Activated T-helper 9 cell treated with anti-CD3 and anti-CD28 coated beads, Interleukin-2, amount 50 U/mL, for 16 hours (primary cell): Measurements from ENCODE around the gene PCAT7.
"Not testable (repeated sequence)": the region's sequence is repeated elsewhere in the genome, so short reads cannot be mapped to it uniquely, and the experiment has no call there.

Source experiments
- DNase-seq: peaks from one replicate; pipeline ENCODE4 v3.0.0-alpha.2; 2020; ENCODE audit warnings: low read depth

Gene PCAT7

DNA sequence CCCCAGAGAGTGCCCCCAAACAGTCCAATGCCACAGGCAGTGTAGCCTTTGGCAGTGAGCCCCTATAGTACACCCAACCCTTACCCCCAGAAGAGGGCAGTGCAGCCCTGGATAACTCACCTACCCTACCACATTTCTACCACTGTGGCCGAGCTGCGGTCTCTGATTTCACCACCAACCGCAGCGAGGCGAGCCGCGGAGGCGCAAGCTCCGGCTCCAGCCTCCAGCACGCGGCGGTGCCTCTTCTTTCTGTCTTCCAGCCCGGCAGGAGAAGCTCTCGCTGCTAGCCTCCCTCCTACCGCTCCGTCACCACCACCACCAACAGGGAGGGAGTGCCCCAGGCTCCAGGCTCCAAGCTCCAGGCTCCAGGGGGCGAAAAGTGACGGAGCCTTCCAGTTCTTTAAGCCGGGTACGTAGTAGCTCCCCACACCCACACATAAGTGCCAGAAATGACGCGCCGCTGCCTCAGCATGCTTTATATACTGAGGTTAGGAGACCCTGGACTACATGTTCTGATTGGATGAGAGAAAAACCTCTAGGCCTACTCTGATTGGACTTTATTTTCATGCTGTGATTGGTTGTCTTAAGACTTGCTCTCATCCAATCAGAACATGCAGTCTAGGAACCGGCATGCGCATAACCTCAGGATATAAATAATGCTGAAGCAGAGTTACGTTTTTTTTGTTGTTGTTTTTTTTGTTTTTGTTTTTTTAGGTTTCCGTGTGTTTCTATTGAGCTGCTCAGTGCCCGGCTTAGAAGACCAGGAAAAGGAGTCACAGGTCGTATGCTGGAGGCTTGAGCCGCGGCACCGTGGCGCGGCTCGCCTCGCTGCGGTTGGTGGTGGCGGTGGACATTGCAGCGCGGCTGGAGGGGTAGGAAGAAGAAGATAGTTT lies at the start of gene PCAT7:
Gene PCAT7 (plus strand): TSS at position 645 of the 893 bp plus-strand sequence.
- no peak for DNase-seq

DNA sequence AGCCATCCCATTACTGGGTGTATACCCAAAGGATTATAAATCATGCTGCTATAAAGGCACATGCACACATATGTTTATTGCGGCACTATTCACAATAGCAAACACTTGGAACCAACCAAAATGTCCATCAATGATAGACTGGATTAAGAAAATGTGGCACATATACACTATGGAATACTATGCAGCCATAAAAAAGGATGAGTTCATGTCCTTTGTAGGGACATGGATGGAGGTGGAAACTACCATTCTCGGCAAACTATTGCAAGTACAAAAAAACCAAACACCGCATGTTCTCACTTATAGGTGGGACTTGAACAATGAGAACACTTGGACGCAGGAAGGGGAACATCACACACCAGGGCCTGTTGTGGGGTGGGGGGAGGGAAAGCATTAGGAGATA lies 48.5 kb upstream of the PCAT7 start:
- DNase-seq: not testable (repeated sequence)

DNA sequence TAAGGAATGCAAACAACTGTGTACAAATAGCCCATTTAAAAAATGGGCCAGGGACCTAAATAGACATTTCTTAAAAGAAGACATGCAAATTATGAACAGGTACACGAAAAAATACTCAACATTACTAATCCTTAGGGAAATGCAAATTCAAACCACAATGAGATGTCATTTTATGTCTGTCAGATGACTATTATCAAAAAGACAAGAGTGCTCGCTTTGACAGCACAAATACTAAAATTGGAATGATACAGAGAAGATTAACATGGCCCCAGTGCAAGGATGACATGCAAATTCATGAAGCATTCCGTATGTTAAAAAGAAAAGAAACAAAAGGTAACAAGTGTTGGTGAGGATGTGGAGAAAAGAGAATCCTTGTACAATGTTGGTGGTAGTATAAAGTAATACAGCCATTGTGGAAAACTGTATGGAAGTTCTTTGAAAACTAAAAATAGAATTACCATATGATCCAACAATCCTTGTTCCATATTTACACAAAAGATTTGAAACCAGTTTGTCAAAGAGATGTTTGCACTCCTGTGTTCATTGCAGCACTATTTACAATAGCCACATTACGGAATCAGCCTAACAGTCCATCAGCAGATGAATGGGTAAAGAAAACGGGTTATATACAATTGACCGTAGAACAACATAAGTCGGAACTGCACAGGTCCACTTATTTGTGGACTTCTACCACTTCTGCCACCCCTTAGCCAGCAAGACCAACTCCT lies 47.2 kb upstream of the PCAT7 start:
- DNase-seq: no peak

DNA sequence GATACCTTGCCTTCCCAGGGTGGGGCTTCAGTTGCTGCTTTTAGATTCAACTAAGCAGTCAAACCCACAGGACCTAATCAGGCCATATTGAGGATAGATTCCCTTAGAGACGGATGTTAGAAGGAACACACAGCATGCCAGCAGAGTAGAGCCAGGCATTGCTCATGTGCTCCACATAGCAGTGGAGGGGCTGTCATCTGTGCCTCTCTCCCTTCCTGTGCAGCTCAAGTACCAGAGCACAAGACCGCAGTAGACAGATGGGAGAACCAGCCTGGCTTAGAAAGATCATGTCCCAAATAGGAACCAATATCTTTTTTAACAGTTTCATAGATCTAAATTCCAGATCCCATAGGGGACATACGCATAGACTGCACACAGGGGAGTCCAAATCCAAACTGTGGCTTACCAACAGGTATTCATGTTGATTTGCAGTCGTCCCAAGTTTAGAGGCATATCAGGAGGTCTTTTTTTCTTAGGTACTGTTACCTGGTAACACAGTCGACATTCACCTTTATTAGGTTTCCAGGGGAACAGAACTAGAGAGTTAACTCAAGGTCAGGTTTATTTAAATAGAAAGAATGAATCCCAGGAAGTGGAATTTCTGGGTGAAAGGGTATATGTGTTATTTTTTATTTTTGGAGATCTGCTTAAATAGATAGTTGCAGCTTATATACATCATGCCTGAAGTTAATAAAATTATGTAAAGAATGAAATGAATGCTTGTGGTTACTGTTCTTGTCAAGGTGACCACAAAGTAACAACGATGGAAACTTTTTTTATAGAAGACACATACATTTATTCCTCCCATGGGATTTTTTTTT lies 43.5 kb upstream of the PCAT7 start:
- no peak for DNase-seq

DNA sequence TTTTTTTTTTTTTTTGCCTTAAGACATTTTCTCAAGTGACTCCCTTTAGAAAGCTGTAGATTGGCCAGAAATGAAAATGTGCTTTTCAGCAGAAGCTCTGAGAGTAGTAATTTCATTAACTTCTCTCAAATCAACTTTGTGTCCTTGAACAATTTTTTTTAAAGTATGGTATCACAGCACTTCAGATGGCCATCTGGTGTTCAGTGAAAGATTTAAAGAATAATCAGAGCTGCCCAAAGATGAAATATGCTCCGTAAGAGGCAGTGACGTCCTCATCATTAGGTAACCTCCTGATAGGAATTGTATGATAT lies 43.0 kb upstream of the PCAT7 start:
- DNase-seq: no peak

DNA sequence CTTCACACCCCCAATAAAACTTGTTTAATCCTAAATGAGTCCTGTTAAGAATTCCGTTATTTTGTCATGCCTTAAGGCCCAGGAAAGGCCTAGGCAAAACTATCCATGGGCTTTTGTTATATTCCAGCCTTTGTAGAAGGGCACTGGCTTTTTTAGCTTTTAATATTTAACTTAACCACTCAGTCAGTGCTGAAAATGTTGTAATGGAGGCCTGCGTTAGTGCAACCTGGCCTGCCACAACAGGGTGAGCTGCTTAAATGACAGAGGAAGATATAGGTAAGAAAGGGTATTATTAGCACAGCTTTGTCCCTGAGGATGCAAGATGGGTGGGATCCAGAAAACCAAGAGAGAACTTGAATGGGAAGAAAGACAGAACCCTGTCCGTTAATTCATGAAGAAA lies 40.2 kb upstream of the PCAT7 start:
- DNase-seq: no peak

DNA sequence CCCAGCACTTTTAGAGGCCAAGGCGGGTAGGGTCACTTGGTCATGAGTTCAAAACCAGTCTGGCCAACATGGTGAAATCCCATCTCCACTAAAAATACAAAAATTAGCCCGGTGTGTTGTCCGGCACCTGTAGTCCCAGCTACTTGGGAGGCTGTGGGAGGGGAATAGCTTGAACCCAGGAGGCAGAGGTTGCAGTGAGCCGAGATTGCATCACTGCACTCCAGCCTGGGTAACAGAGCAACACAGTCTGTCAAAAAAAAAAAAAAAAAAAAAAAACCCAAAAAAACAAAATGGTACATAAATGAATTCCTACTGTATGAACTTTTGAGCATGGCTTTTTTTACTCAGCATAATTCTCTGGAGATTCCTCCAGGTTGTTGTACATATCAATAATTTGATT lies 37.6 kb upstream of the PCAT7 start:
- DNase-seq: no peak

DNA sequence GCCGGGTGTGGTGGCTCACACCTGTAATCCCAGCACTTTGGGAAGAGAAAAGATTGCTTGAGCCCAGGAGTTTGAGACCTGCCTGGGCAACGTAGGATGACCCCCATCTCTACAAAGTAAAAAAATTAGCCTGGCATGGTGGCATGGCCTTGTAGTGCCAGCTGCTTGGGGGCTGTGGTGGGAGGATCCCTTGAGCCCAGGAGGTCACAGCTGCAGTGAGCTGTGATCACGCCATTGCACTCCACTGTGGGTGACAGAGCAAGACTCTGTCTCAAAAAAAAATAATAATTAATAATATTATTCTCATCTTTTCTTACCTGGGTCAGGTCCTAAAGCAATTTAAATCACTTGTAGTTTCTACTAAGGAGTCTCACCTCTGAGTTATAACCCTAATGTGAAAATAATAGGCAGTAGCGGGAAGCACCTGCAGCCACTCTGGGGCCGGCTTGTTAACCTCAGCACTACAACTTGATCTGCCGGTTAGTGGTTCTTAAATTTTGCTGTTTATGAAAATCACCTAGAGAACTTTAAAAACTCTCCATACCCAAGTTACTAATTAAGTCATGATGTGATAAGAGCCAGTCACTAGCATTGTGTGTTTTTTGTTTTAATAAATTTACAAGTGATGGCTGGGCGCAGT lies 29.4 kb upstream of the PCAT7 start:
- DNase-seq: no peak

DNA sequence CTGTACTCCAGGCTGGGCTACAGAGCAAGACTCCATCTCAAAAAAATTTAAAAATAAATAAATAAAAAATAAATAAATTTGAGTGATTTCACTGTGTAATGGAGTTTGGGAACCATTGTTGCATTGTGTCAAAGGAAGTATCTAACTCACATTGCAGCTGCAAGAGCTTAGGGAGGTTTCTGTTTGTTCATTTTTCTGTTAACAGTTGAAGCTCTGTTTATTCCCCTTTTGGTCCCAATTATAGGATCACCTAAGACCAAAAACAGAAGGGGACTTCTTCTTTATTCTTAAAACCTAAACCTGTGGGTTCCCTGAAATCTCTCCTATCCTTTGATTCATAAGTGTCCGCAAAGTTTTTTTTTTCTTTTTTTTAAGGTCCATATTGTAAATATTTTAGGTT lies 28.6 kb upstream of the PCAT7 start:
- DNase-seq: no peak

DNA sequence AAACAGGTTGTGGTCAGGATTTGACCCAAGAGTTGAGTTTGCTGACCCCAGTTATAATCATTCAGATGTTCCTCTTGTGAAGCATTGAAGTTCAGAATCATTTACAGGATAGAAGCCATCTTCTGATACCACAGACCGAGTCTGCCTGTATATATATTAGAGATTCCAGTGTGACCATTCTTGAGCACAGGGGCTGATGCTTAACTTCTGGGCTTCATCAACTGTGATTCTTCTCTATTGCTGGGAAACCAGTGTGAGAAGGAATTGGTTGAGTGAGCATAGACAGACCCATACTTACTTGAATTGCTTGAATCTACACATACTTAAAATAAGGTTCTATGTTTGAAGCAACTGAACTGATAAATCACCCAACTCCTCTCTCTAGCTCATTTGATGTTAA lies 27.9 kb upstream of the PCAT7 start:
- DNase-seq: no peak

DNA sequence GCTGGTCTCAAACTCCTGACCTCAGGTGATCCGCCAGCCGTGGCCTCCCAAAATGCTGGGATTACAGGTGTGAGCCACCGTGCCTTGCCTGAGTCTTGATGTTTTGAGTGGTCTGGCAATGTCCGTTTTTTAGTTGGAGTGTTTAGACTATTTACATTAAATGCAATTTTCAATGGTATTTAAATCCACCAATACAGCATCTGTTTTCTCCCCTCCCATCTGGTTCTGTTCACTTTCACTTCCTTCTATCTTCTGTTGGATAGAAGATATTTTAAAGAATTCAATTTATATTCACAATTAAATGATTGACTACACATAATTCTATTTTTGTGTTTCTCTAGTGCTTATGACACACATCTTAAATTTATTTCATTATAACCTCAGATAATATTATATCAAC lies 26.0 kb upstream of the PCAT7 start:
- no peak for DNase-seq

DNA sequence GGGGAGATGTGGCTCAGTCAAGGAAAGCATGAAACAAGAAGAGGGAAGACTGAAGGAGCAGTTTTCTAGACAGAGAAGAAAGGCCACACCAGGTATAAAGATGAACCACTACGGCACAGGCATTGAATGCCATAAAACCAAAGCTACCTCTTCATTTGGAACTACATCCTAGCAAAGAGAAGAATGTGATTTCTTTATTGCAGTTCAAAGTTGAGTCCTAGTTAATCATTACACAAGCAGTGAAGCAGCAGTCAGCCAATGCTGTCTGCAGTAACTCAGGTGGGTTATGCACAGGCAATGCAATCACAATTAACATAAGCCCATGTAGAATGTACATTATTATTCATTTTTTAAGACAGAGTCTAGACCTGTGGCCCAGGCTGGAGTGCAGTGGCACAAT lies 21.7 kb upstream of the PCAT7 start:
- no peak for DNase-seq

DNA sequence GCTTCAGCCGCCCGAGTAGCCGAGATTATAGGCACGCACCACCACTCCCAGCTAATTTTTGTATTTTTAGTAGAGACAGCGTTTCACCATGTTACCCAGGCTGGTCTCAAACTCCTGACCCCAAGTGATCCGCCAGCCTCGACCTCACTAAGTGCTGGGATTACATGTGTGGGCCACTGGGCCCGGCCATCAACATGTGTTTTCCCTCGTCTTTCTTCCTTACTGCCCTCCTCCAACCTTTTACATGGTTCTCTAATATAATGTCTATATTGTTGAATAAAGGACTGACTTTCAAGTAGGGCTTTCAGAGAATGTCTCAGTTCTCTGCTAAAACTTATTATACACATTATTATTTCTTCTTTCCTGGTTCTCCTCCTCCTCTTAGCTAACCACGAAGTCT lies 21.3 kb upstream of the PCAT7 start:
- DNase-seq: no peak

DNA sequence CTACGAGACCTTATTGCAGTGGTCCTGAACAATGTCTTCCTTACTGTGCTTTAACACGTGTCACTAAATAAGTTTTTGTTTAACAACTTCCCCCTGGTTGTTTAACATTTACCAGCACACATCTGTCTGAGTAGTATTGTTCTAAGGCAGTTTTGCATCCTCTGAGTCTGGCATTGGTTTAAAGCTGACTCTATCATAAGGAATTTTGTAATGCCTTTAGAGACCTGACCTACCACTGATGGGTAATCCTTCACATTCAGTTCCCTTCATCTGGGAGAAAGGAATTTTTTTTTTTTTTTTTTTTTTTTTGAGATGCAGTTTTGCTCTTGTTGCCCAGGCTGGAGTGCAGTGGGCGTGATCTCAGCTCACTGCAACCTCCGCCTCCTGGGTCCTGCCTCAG lies 20.0 kb upstream of the PCAT7 start:
- no peak for DNase-seq

DNA sequence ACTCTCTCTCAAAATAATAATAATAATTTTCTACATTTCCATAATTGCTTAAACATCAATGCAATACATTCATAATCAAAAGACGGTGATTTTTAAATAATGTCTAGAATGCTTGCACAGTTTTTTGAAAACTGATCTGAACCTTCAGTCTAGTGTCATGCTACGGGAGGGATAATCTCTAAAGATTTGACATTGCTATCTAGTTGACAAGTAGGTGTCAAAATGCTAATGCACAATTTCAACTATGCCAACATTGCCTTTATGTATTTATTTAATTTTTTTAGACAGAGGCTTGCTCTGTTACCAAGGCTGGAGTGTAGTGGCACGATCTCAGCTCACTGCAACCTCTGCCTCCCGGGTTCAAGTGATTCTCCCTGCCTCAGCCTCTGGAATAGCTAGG lies 16.0 kb upstream of the PCAT7 start:
- DNase-seq: no peak

DNA sequence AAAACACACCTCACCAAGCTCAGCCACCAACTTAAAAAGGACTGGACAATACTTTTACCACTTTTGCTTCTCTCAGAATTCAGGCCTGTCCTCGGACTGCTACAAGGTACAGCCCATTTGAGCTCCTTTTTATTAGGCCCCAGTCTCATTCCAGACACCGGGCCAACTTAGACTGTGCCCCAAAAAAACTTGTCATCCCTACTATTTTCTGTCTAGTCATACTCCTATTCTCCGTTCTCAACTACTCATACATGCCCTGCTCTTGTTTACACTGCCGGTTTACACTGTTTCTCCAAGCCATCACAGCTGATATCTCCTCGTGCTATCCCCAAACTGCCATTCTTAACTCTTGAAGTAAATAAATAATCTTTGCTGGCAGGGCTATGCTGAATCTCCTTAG lies 10.5 kb upstream of the PCAT7 start:
- not testable (repeated sequence) for DNase-seq

DNA sequence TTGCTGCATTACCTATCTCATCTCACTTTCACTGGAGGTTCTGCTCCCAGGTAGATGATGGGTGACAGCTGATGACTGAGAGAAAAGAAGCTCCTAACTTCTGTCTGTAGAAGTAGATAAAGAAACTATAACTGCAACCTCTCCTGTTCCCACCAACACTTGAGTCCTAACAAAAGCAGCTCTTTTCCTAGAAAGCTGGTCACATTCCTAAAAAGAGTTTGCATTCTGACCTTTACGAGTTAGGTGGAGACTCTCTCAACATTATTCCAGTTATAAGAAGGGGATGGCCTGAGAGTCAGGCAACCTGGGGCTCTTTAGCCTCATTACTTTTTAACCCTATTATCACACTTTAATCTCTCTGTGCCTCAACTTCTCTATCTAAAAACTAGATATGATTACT lies 8.9 kb upstream of the PCAT7 start:
- no peak for DNase-seq

DNA sequence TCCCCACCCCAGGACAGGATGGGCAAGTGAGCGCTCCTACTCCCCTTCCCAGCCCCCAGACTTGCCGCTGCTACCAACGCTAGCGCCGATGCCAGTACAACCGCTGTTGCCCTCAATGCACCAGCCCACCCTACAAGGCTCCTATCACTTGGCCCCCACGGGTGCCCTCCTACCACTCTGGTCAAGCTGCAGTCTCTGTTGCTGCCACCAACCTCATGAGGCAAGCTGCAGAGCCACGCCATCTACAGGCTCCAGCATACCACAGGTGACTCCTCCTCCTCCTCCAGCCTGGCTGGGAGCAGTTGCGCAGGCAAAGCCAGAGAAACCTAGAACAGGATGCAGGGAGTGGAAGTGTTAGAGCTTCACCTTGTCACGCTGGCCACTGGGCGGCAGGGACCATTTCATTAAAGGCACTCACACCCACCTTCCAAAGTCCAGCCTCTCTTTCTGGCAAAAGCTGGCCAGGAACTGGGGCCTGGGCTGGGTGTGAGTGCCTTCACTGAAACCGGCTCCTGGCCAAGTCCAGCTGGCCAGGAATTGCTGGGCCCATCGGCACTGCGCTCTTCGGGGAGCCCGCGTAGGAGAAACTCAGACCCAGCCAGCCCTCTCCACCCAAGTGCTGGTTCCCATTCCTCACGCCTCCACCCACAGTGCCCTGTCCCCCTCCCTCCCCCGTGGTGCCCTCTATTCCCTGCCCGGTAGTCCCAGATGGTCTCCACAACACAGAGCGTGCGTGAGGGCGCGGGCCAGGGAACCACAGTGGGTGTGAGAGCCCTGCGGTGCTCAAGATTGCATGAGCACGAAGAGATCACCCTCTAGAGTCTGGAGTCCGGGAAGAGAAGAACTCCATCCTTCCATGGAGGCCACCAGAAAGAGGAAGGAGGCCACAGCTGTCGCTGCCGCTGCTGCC lies 1.6 kb upstream of the PCAT7 start:
- no peak for DNase-seq

DNA sequence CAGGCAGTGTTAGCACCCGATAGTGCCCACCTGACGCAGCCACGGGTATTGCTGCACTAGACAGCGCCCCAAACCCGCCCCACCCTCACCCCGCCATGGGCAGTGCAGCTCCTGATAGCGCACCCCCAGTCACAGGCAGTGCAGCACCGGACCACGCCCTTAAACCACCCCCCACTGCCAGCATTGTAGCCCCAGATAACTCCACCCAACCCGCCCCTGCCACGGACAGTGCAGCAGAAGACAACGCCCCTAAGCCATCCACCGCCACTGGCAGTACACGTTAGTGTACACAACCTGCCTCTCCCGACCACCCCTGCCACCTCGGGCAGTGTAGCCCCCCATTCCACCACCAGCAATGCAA lies 825 bp upstream of the PCAT7 start:
- DNase-seq: no peak

DNA sequence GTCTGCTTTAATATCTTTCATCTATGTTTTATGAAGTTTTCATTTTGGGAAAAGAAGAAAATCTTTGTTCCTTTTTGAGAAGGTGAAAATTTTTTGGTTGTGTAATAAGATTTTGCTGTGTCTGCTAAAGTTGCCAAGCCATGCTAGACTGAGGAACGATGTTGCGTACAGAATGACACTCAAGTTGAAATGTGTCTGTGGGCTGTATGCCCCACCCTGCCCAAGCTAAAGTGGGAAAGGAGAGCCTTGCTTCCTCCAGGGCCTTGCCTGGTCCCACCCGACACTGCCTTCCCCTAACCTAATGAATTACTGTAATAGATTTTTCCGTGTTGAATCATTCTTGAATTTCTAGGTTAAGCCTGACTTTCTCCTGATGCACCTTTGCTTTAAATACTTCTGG lies 2.5 kb downstream of the PCAT7 start:
- DNase-seq: no peak

DNA sequence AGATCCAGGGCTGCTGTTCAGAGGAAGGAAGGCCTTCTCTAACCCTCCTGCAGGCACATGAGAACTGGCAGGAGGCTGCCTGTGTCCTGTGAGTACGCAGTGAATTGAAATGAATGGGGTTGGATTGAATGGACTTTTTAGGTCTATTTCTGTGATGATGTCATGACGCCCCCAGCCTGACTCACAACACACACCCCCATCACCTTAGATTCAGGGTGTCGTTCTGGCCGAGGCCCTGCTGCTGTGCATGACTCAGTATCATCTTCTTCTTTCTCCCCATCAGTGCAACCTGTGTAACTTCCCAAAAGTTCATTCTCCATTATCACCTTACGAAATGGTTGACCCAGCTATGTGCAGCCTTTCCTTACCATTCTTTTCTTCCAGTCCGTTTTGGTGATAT lies 5.4 kb downstream of the PCAT7 start:
- DNase-seq: no peak
